Endothelial cell of umbilical vein (primary cell): ENCODE results near the gene MIEF1. TPM values are rescaled to one million over a fixed set of nuclear protein-coding genes. Genes with fewer than 3 reads are reported as not detected.
"Not testable (repeated sequence)": the region's sequence is repeated elsewhere in the genome, so short reads cannot be mapped to it uniquely, and the experiment has no call there.

ENCODE experiments used
- BruUV-seq: library from RNA; stranded (reverse); fragments of 400-500 nt; replicated peaks from 2 replicates; lab custom pipeline; 2021; lab: Mats Ljungman, UMichigan
- CTCF ChIA-PET: fragments of 300-600, 350-600 bp; sonication (Branson Sonifier 250); formaldehyde crosslinking; loops from one replicate; lab custom pipeline; 2021; ENCODE audit warnings: antibody characterized with exemption, inconsistent platforms; lab: Charles Lee
- POLR2A ChIA-PET: fragments of 300-600, 350-600 bp; sonication (Branson Sonifier 250); formaldehyde crosslinking; loops from one replicate; lab custom pipeline; 2021; ENCODE audit warnings: antibody characterized with exemption, inconsistent platforms; lab: Charles Lee
- DNase-seq: peaks from one replicate; pipeline ENCODE4 v3.0.0-alpha.2; 2011; ENCODE audit warnings: low read depth, low spot score
- FAIRE-seq: peaks from 2 replicates; lab custom pipeline; 2011; peaks lifted over from hg19 to GRCh38; lab: Jason Lieb, UNC
- H2AFZ ChIP-seq: 2 replicates; pipeline ENCODE4 v1.6.0; 2012; ENCODE audit warnings: low read depth, low read length, control low read depth, inconsistent platforms
- H3K27ac ChIP-seq: 2 replicates; pipeline ENCODE4 v1.5.1; 2011; ENCODE audit warnings: low read depth, mild to moderate bottlenecking, control low read depth, low read length, moderate library complexity; ENCODE audit not compliant: insufficient read depth
- H3K27me3 ChIP-seq, 2 experiments: 2 replicates each; pipeline versions ENCODE4 v1.6.0 to v1.6.1; 2011; ENCODE audit warnings: low read length in 2 of 2, mixed read lengths in 1 of 2; ENCODE audit not compliant: control insufficient read depth in 2 of 2, insufficient read depth in 2 of 2
- H3K36me3 ChIP-seq, 2 experiments: 2 replicates in 1 of 2; 3 replicates in 1 of 2; pipeline ENCODE4 v1.5.1; 2011; ENCODE audit warnings: low read length in 2 of 2, mild to moderate bottlenecking in 1 of 2, moderate library complexity in 1 of 2; ENCODE audit not compliant: control insufficient read depth in 2 of 2, insufficient read depth in 2 of 2; ENCODE audit errors: extremely low read depth in 1 of 2
- H3K4me1 ChIP-seq: 3 replicates; pipeline ENCODE4 v1.5.1; 2011; ENCODE audit warnings: mild to moderate bottlenecking, low read length; ENCODE audit not compliant: control insufficient read depth, insufficient read depth; ENCODE audit errors: extremely low read depth
- H3K4me2 ChIP-seq: 2 replicates; pipeline ENCODE4 v1.6.1; 2011; ENCODE audit warnings: low read length, control low read depth, mixed read lengths; ENCODE audit not compliant: insufficient read depth
- H3K4me3 ChIP-seq, 3 experiments: fragments of 200-600 bp in 1 of 3; sonication (generic), shearing (Covaris generic) in 1 of 3; replicated peaks in 1 of 3; 2 replicates each; pipeline ENCODE4 v1.5.1; 2011 to 2016; ENCODE audit warnings: control low read depth in 3 of 3, low read length in 3 of 3, mild to moderate bottlenecking in 2 of 3, inconsistent platforms in 1 of 3, low read depth in 1 of 3, moderate library complexity in 1 of 3; ENCODE audit not compliant: insufficient read depth in 1 of 3
- H3K79me2 ChIP-seq: 2 replicates; pipeline ENCODE4 v1.6.0; 2012; ENCODE audit warnings: low read length, inconsistent platforms; ENCODE audit not compliant: control insufficient read depth, insufficient read depth
- H3K9ac ChIP-seq: replicated peaks from 2 replicates; pipeline ENCODE3; 2011; ENCODE audit warnings: low read length, control low read depth; ENCODE audit not compliant: insufficient read depth; ENCODE audit errors: extremely low read depth
- H3K9me1 ChIP-seq: replicated peaks from 3 replicates; pipeline ENCODE4 v1.6.0; 2011; ENCODE audit warnings: mild to moderate bottlenecking, low read length; ENCODE audit not compliant: control insufficient read depth, insufficient read depth; ENCODE audit errors: extremely low read depth
- H3K9me3 ChIP-seq: replicated peaks from 2 replicates; pipeline ENCODE4 v1.5.1; 2012; ENCODE audit warnings: low read length, inconsistent platforms; ENCODE audit not compliant: control insufficient read depth, insufficient read depth
- H4K20me1 ChIP-seq: replicated peaks from 2 replicates; pipeline ENCODE3; 2011; ENCODE audit warnings: mild to moderate bottlenecking, low read length; ENCODE audit not compliant: control insufficient read depth, insufficient read depth; ENCODE audit errors: extremely low read depth
- EZH2 ChIP-seq: IDR thresholded peaks from 2 replicates; pipeline ENCODE4 v1.6.1; 2012; ENCODE audit warnings: borderline replicate concordance, low read depth, mild to moderate bottlenecking, moderate library complexity, low read length, inconsistent platforms; ENCODE audit not compliant: severe bottlenecking
- FOS ChIP-seq: IDR thresholded peaks from 2 replicates; pipeline ENCODE4 v1.6.1; 2011; ENCODE audit warnings: mild to moderate bottlenecking, low read length, moderate library complexity, borderline replicate concordance; ENCODE audit not compliant: insufficient read depth
- JUN ChIP-seq: IDR thresholded peaks from 2 replicates; pipeline ENCODE4 v1.6.1; 2011; ENCODE audit warnings: borderline replicate concordance, low read depth; ENCODE audit not compliant: insufficient read length, insufficient read depth
- MYC ChIP-seq: IDR thresholded peaks from one replicate; pipeline ENCODE4 v1.6.1; 2011; ENCODE audit warnings: mild to moderate bottlenecking, low read depth, low read length
- POLR2A ChIP-seq: IDR thresholded peaks from 2 replicates; pipeline ENCODE4 v1.6.1; 2012; ENCODE audit warnings: low read depth, mild to moderate bottlenecking, control low read depth, low read length
- POLR2AphosphoS5 ChIP-seq: IDR thresholded peaks from 2 replicates; pipeline ENCODE4 v1.6.1; 2012; ENCODE audit warnings: low read depth, mild to moderate bottlenecking, control low read depth, low read length, moderate library complexity; ENCODE audit not compliant: insufficient read depth
- dilution Hi-C: fragments of 300-500 bp; cut with MboI; formaldehyde crosslinking; loops from one replicate; pipeline ENCODE4 v1.15.0; 2019; ENCODE audit warnings: low sequenced_read_pairs; ENCODE audit not compliant: extremely low pct_ligation_motif_present
- intact Hi-C: fragments of 100-400 bp; cut with micrococcal nuclease; formaldehyde crosslinking; loops from one replicate; pipeline ENCODE4 v1.10.0; 2022
- polyA plus RNA-seq, 4 experiments: library from polyadenylated mRNA; depleted of rRNA in 3 of 4; stranded (reverse) in 3 of 4; unstranded in 1 of 4; fragments of >200 nt; gene quantifications; 2 replicates each; pipeline versions ENCODE4 v1.2.1 to v1.2.3, GENCODE V29; 2011 to 2012; ENCODE audit warnings: missing spikeins in 1 of 4
- total RNA-seq: library from RNA; stranded (reverse); gene quantifications from 2 replicates; pipeline ENCODE4 v1.2.3, GENCODE V29; 2021
- TF ChIP-seq, protein P1 (sequence below): IDR thresholded peaks from 2 replicates; pipeline ENCODE4 v1.6.1; 2011; ENCODE audit not compliant: insufficient read depth, insufficient read length
- TF ChIP-seq, protein P2 (sequence below), 2 donors: IDR thresholded peaks; 1 replicate in 1 of 2; 2 replicates in 1 of 2; pipeline ENCODE4 v1.5.1; 2011; ENCODE audit warnings: low read length in 2 of 2, mild to moderate bottlenecking in 2 of 2, moderate library complexity in 2 of 2, control low read depth in 1 of 2, inconsistent platforms in 1 of 2, low read depth in 1 of 2; ENCODE audit not compliant: insufficient read depth in 1 of 2; ENCODE audit errors: extremely low read depth in 1 of 2

The MIEF1 gene
- total and polyA plus RNA-seq, 2 donors (not counting 3 experiments of a cell fraction or from before 2014, with no cell fraction given): 14.2 to 31.1 TPM

DNA sequence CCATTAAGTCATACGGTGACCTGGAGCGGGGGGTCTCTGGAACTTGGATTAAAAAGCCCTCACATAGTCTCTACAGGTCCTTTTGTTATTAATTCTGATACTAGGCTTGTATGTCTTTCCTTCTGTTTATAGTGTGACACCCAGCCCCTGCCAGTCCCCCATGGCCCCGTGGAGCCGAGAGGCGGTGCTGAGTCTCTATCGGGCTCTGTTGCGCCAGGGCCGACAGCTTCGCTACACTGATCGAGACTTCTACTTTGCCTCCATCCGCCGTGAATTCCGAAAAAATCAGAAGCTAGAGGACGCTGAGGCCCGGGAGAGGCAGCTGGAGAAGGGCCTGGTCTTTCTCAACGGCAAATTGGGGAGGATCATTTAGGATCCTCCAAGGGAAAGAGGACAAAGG is 2.0 kb downstream of the MIEF1 start:
- CTCF ChIA-PET: interaction anchor here (1.0 to 4.4 kb wide), 4 partner anchors 10 to 164 kb away, joined by 3 to 38 read pairs (median 12); no protein-coding TSS in a partner anchor
- H3K4me3 ChIP-seq: no peak overlapping the region
- FAIRE-seq: no peak

DNA sequence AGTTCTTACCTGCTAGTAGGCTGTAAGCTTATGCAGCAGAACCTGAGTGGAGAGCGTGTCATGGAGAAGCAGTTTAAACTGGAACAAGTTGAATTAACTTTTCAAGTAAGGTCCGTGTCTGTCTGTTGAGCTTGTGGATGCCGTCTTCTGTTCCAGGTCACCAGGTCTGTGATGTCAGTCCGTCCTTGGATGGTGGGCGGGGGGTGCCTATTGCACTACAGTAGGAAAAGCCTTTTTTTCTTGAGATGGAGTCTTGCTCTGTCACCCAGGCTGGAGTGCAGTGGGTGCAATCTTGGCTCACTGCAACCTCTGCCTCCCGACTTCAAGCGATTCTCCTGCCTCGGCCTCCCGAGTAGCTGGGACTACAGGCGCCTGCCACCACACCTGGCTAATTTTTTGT is 4.9 kb downstream of the MIEF1 start:
- intact Hi-C loops, H3K9me1 ChIP-seq, H3K9me3 ChIP-seq, dilution Hi-C loops, H3K27me3 ChIP-seq, H4K20me1 ChIP-seq, POLR2A ChIA-PET, H3K4me1 ChIP-seq, H3K9ac ChIP-seq, H3K4me2 ChIP-seq, H3K4me3 ChIP-seq, BruUV-seq, H3K27ac ChIP-seq, H2AFZ ChIP-seq, FAIRE-seq, DNase-seq: not testable (repeated sequence)
- H3K36me3 ChIP-seq: peaks cover 12 to 30% of the 10 kb centered on the region in 2 experiments
- H3K79me2 ChIP-seq: peaks cover 54% of the 10 kb centered on the region
- CTCF ChIA-PET: interaction anchor here (1.6 kb wide), 1 partner anchor 22 kb away, joined by 5 read pairs; no protein-coding TSS in a partner anchor

More for the DNA sequence above, 2.0 kb downstream of the MIEF1 start:
- Histone ChIP-seq H3K79me2 (peaks cover 42% of the 10 kb centered on the region), H3K27me3 (no peaks in the 10 kb centered on the region), H3K4me2 (no peak overlapping the region), H4K20me1 (no peaks in the 10 kb centered on the region), H3K27ac (no peak overlapping the region), H3K36me3 (peaks cover 9 to 18% of the 10 kb centered on the region in 2 experiments), H3K9ac (no peak overlapping the region), H3K4me1 (peaks cover 12% of the 10 kb centered on the region), H2AFZ (no peak overlapping the region), H3K9me3 (no peaks in the 10 kb centered on the region), H3K9me1 (no peaks in the 10 kb centered on the region)
- no peak for TF ChIP-seq MYC
- no peak for TF ChIP-seq JUN
- no peak for TF ChIP-seq EZH2
- TF ChIP-seq POLR2A: no peak
- TF ChIP-seq, protein P1, sequence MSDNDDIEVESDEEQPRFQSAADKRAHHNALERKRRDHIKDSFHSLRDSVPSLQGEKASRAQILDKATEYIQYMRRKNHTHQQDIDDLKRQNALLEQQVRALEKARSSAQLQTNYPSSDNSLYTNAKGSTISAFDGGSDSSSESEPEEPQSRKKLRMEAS: no peak
- TF ChIP-seq POLR2AphosphoS5: no peak
- TF ChIP-seq FOS: no peak
- TF ChIP-seq, protein P2, sequence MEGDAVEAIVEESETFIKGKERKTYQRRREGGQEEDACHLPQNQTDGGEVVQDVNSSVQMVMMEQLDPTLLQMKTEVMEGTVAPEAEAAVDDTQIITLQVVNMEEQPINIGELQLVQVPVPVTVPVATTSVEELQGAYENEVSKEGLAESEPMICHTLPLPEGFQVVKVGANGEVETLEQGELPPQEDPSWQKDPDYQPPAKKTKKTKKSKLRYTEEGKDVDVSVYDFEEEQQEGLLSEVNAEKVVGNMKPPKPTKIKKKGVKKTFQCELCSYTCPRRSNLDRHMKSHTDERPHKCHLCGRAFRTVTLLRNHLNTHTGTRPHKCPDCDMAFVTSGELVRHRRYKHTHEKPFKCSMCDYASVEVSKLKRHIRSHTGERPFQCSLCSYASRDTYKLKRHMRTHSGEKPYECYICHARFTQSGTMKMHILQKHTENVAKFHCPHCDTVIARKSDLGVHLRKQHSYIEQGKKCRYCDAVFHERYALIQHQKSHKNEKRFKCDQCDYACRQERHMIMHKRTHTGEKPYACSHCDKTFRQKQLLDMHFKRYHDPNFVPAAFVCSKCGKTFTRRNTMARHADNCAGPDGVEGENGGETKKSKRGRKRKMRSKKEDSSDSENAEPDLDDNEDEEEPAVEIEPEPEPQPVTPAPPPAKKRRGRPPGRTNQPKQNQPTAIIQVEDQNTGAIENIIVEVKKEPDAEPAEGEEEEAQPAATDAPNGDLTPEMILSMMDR (IDR thresholded peaks at IDR 0.05; ENCODE audit: extremely low read depth in 1 of 2, insufficient read depth in 1 of 2, low read depth in 1 of 2, low read length in 2 of 2): no peak
- dilution Hi-C loops (no loop called here), intact Hi-C loops (loop anchor here (5.0 kb wide), 1 partner anchor 67 kb away; no protein-coding TSS in a partner anchor)
- POLR2A ChIA-PET: no interaction called here
- no peak for DNase-seq
- BruUV-seq: no TSS peak
